Measurements from ENCODE around the gene CA6. TPM values are rescaled to one million over a fixed set of nuclear protein-coding genes. Genes with fewer than 3 reads are reported as not detected.
"Not testable (repeated sequence)": the region's sequence is repeated elsewhere in the genome, so short reads cannot be mapped to it uniquely, and the experiment has no call there.

CA6 gene
- total and polyA plus RNA-seq, 5 donors from 2014 or later: 0.41 to 0.61 TPM; not detected in 3

DNA sequence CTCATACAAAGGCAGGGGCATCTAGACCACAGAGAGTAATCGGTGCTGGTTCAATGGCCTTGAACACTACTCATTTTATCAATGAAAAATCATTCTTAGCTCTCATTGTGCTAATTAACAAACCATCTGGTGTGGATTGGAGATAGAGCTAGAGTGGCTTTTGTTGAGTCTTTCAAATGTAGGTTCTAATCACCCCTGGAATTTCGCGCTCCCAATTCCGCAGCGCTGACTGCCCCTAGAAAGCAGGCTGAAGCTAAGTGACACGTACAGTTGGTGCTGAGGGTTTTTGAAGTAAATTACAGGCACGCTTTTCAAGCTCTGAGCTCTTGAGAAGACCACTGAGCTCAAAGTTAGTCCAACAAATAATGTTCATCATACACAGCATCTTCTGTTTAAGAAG, 31.2 kb upstream of the CA6 start:
- peaks cover 0 to 11% (median 4%) of the 10 kb centered on the region in 4 donors for H3K4me1 Mint-ChIP-seq
- DNase-seq (no peak), ATAC-seq (ENCODE audit: low read depth in 2 of 2) (no peak)
- peaks cover 11% of the 10 kb centered on the region for H3K27me3 Mint-ChIP-seq
- Histone ChIP-seq H3K27ac (ENCODE audit: insufficient read depth, low read length, poor library complexity, severe bottlenecking) (no peak overlapping the region), H3K4me1 (ENCODE audit: control insufficient read depth, insufficient read depth, low read length, poor library complexity, severe bottlenecking) (no peaks in the 10 kb centered on the region), H3K27me3 (ENCODE audit: control insufficient read depth, insufficient read depth, low read length) (peaks cover 5% of the 10 kb centered on the region), H3K36me3 (ENCODE audit: control insufficient read depth, insufficient read depth, low read length) (no peaks in the 10 kb centered on the region), H3K9me3 (ENCODE audit: control insufficient read depth in 2 of 2, low read length in 2 of 2) (no peaks in the 10 kb centered on the region), H3K4me3 (ENCODE audit: low read depth, low read length) (no peak overlapping the region)
- no peak overlapping the region for H3K27ac Mint-ChIP-seq
- no peak overlapping the region for H3K4me3 Mint-ChIP-seq
- no peaks in the 10 kb centered on the region for H3K36me3 Mint-ChIP-seq
- no peaks in the 10 kb centered on the region for H3K9me3 Mint-ChIP-seq

DNA sequence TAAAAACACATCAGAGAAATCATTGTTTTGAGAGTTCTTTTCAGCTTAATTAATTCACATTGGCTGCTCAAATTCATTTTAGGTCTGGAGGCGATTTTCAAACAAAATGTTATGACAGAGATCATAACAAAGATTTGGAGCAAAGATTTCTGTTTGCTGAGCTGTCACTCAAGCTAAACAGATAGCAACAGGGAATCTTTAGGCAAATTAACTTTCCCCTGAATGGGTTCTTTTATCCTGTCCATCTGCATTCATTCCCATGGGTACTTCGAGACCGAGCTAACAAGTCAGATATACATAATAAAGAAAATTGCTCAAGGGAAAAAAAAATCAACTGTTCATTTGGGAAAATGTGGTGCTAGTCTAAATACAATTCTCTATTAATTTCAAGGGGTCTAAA, 30.2 kb upstream of the CA6 start:
- Mint-ChIP-seq H3K27ac (peak overlapping the region in 1 of 3 donors; percentile 45), H3K36me3 (no peaks in the 10 kb centered on the region), H3K9me3 (no peaks in the 10 kb centered on the region), H3K27me3 (peaks cover 7% of the 10 kb centered on the region), H3K4me1 (peaks cover 0 to 12% (median 4%) of the 10 kb centered on the region in 4 donors), H3K4me3 (no peak overlapping the region)
- Histone ChIP-seq H3K9me3 (ENCODE audit: control insufficient read depth in 2 of 2, low read length in 2 of 2) (no peaks in the 10 kb centered on the region), H3K4me3 (ENCODE audit: low read depth, low read length) (no peak overlapping the region), H3K4me1 (ENCODE audit: control insufficient read depth, insufficient read depth, low read length, poor library complexity, severe bottlenecking) (no peaks in the 10 kb centered on the region), H3K27ac (ENCODE audit: insufficient read depth, low read length, poor library complexity, severe bottlenecking) (no peak overlapping the region), H3K36me3 (ENCODE audit: control insufficient read depth, insufficient read depth, low read length) (no peaks in the 10 kb centered on the region), H3K27me3 (ENCODE audit: control insufficient read depth, insufficient read depth, low read length) (peaks cover 2% of the 10 kb centered on the region)
- DNase-seq: no peak
- no peak for ATAC-seq (ENCODE audit: low read depth in 2 of 2)

DNA sequence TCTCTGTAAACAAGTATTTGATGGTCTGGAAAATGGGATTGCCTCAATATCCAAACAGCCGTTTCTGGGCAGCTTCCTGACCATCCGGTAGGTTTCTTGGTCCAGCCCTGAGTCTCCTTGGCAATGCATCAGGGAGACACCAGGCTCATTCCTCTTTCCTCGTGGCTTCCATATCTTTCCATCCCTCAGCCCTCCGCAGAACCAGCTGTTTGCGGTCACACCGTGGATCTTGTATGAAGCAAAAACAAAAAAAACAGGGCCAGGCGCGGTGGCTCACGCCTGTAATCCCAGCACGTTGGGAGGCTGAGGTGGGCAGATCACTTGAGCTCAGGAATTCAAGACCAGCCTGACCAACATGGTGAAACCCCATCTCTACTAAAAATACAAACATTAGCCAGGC, 28.1 kb upstream of the CA6 start:
- DNase-seq; H3K27me3 Mint-ChIP-seq; H3K4me1 ChIP-seq (ENCODE audit: control insufficient read depth, insufficient read depth, low read length, poor library complexity, severe bottlenecking); H3K27ac ChIP-seq (ENCODE audit: insufficient read depth, low read length, poor library complexity, severe bottlenecking); H3K4me3 Mint-ChIP-seq; H3K36me3 Mint-ChIP-seq; H3K9me3 ChIP-seq (ENCODE audit: control insufficient read depth in 2 of 2, low read length in 2 of 2); H3K27me3 ChIP-seq (ENCODE audit: control insufficient read depth, insufficient read depth, low read length); H3K36me3 ChIP-seq (ENCODE audit: control insufficient read depth, insufficient read depth, low read length); H3K9me3 Mint-ChIP-seq; ATAC-seq (ENCODE audit: low read depth in 2 of 2); H3K4me3 ChIP-seq (ENCODE audit: low read depth, low read length): not testable (repeated sequence)
- peak overlapping the region in 1 of 3 donors; percentile 14 for H3K27ac Mint-ChIP-seq
- peaks cover 0 to 29% (median 8%) of the 10 kb centered on the region in 4 donors for H3K4me1 Mint-ChIP-seq

GRCh38 chr1:8922962-8923361, 22.7 kb upstream of the CA6 start:
- Mint-ChIP-seq H3K4me1 (peaks cover 0 to 27% (median 8%) of the 10 kb centered on the region in 4 donors), H3K36me3 (no peaks in the 10 kb centered on the region), H3K27ac (no peak overlapping the region), H3K9me3 (peaks cover 0 to 1% (median 0%) of the 10 kb centered on the region in 7 donors), H3K4me3 (no peak overlapping the region), H3K27me3 (peaks cover 6% of the 10 kb centered on the region)
- Histone ChIP-seq H3K36me3 (ENCODE audit: control insufficient read depth, insufficient read depth, low read length) (no peaks in the 10 kb centered on the region), H3K27ac (ENCODE audit: insufficient read depth, low read length, poor library complexity, severe bottlenecking) (no peak overlapping the region), H3K4me1 (ENCODE audit: control insufficient read depth, insufficient read depth, low read length, poor library complexity, severe bottlenecking) (peaks cover 8% of the 10 kb centered on the region), H3K9me3 (ENCODE audit: control insufficient read depth in 2 of 2, low read length in 2 of 2) (no peaks in the 10 kb centered on the region), H3K4me3 (ENCODE audit: low read depth, low read length) (no peak overlapping the region), H3K27me3 (ENCODE audit: control insufficient read depth, insufficient read depth, low read length) (no peaks in the 10 kb centered on the region)
- DNase-seq: no peak
- ATAC-seq (ENCODE audit: low read depth in 2 of 2): no peak

- DNase-seq (peak in 1 of 3 donors; percentile 19), ATAC-seq (ENCODE audit: low read depth in 2 of 2) (no peak)
- Mint-ChIP-seq H3K4me3 (no peak overlapping the region), H3K27ac (no peak overlapping the region), H3K36me3 (no peaks in the 10 kb centered on the region), H3K4me1 (peaks cover 0 to 20% (median 4%) of the 10 kb centered on the region in 4 donors), H3K27me3 (peaks cover 6% of the 10 kb centered on the region), H3K9me3 (peaks cover 0 to 1% (median 0%) of the 10 kb centered on the region in 7 donors)
- no peak overlapping the region for H3K4me3 ChIP-seq (ENCODE audit: low read depth, low read length)
- H3K9me3 ChIP-seq (ENCODE audit: control insufficient read depth in 2 of 2, low read length in 2 of 2): no peaks in the 10 kb centered on the region
- H3K27me3 ChIP-seq (ENCODE audit: control insufficient read depth, insufficient read depth, low read length): no peaks in the 10 kb centered on the region
- H3K27ac ChIP-seq (ENCODE audit: insufficient read depth, low read length, poor library complexity, severe bottlenecking): no peak overlapping the region
- no peaks in the 10 kb centered on the region for H3K36me3 ChIP-seq (ENCODE audit: control insufficient read depth, insufficient read depth, low read length)
- H3K4me1 ChIP-seq (ENCODE audit: control insufficient read depth, insufficient read depth, low read length, poor library complexity, severe bottlenecking): peaks cover 8% of the 10 kb centered on the region
Measured at GRCh38 chr1:8925406-8925805, 20.3 kb upstream of the CA6 start.

DNA sequence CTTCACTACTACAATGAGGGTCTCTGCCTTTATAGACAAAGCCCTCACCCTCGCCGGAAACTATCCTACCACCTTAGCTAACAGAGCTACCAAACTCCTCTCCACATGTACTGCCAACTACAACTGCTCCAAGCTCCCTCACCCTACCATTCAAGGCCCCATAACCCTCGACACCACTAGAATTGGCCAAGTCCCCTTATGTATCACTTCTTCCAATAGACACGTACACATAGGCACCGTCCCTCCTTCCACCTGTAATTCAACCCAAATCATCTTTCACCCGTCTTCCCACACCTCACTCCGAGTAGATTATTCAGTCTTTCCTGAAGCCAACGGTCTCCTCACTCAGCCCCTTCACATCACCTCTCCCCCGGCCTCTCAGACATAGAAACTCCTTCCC, 19.7 kb upstream of the CA6 start:
- no peaks in the 10 kb centered on the region for H3K9me3 ChIP-seq (ENCODE audit: control insufficient read depth in 2 of 2, low read length in 2 of 2)
- H3K27ac ChIP-seq (ENCODE audit: insufficient read depth, low read length, poor library complexity, severe bottlenecking): no peak overlapping the region
- Mint-ChIP-seq H3K27ac (no peak overlapping the region), H3K4me1 (peaks cover 0 to 15% (median 2%) of the 10 kb centered on the region in 4 donors), H3K36me3 (no peaks in the 10 kb centered on the region), H3K4me3 (no peak overlapping the region), H3K9me3 (peaks cover 0 to 1% (median 0%) of the 10 kb centered on the region in 7 donors), H3K27me3 (peaks cover 6% of the 10 kb centered on the region)
- DNase-seq (no peak), ATAC-seq (ENCODE audit: low read depth in 2 of 2) (no peak)
- H3K4me3 ChIP-seq (ENCODE audit: low read depth, low read length): no peak overlapping the region
- peaks cover 3% of the 10 kb centered on the region for H3K4me1 ChIP-seq (ENCODE audit: control insufficient read depth, insufficient read depth, low read length, poor library complexity, severe bottlenecking)
- H3K27me3 ChIP-seq (ENCODE audit: control insufficient read depth, insufficient read depth, low read length): no peaks in the 10 kb centered on the region
- no peaks in the 10 kb centered on the region for H3K36me3 ChIP-seq (ENCODE audit: control insufficient read depth, insufficient read depth, low read length)

GRCh38 chr1:8926707-8927694, 18.7 kb upstream of the CA6 start:
- no peaks in the 10 kb centered on the region for H3K36me3 ChIP-seq (ENCODE audit: control insufficient read depth, insufficient read depth, low read length)
- Mint-ChIP-seq H3K4me1 (peaks cover 0 to 6% (median 0%) of the 10 kb centered on the region in 4 donors), H3K27me3 (peaks cover 4% of the 10 kb centered on the region), H3K36me3 (no peaks in the 10 kb centered on the region), H3K4me3 (no peak overlapping the region), H3K9me3 (no peaks in the 10 kb centered on the region), H3K27ac (no peak overlapping the region)
- no peak overlapping the region for H3K27ac ChIP-seq (ENCODE audit: insufficient read depth, low read length, poor library complexity, severe bottlenecking)
- no peak overlapping the region for H3K4me3 ChIP-seq (ENCODE audit: low read depth, low read length)
- H3K4me1 ChIP-seq (ENCODE audit: control insufficient read depth, insufficient read depth, low read length, poor library complexity, severe bottlenecking): no peaks in the 10 kb centered on the region
- peak in 1 of 3 donors; percentile 88 for DNase-seq
- ATAC-seq (ENCODE audit: low read depth in 2 of 2): peak; percentile 65 to 69
- H3K27me3 ChIP-seq (ENCODE audit: control insufficient read depth, insufficient read depth, low read length): no peaks in the 10 kb centered on the region
- H3K9me3 ChIP-seq (ENCODE audit: control insufficient read depth in 2 of 2, low read length in 2 of 2): no peaks in the 10 kb centered on the region

Measured in CD4-positive, CD25-positive, alpha-beta regulatory T cell (primary cell).